ENCODE results near the gene ZFAND2B.

The ZFAND2B gene, protein sequence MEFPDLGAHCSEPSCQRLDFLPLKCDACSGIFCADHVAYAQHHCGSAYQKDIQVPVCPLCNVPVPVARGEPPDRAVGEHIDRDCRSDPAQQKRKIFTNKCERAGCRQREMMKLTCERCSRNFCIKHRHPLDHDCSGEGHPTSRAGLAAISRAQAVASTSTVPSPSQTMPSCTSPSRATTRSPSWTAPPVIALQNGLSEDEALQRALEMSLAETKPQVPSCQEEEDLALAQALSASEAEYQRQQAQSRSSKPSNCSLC

DNA sequence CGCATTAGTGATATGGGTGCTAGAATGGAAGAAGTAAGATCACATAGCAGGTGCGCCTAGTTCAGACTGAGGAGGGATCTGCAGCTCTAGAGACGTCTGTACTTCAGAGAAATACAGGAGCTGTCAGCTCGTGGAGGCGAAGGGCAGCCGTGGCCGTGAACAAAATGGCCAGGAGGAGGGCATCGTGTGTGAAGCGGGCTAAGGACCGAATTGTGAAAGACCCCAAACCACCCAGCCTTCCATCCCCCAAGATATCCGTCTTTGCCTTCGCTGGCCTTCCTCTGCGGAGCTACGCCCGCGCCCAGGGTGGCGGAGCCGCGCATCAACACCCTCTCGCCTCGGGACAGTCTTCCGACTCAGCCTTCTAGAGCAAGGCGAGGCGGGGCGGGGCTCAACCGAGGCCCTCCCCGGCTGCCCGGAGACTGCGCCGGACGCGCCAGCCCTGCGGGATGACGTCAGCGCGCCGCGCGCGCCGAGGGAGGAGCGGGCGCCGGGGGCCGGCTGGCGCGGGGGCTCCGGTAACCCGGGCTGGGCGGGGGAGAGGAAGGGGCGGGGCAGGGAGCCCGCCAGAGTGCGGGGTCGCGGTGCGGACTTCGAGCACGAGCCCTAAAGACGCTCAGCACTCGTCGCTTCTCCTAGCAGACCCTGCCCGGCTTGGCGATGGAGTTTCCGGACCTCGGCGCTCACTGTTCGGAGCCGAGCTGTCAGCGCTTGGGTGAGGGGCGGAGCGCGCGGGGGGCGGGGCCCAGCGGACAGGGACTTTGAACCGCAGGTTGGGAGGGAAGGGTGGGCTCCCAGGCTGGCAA lies at the start of gene ZFAND2B:
Gene ZFAND2B, plus strand, starts transcription at position 455 of the 806 bp plus-strand sequence. Its CDS starts 206 bp downstream, at position 661.
- peaks cover 32% of the 10 kb centered on the region for H3K36me3 Mint-ChIP-seq (ENCODE audit: low read depth)
- H3K4me3 Mint-ChIP-seq = peak within 1 kb of the TSS; percentile 93
- H3K27me3 Mint-ChIP-seq = no peaks in the 10 kb centered on the region
- peak within 1 kb of the TSS; percentile 91 for H3K27ac Mint-ChIP-seq
- H3K9me3 Mint-ChIP-seq = no peaks in the 10 kb centered on the region
- H3K4me1 Mint-ChIP-seq (ENCODE audit: low read depth) = peaks cover 50% of the 10 kb centered on the region

DNA sequence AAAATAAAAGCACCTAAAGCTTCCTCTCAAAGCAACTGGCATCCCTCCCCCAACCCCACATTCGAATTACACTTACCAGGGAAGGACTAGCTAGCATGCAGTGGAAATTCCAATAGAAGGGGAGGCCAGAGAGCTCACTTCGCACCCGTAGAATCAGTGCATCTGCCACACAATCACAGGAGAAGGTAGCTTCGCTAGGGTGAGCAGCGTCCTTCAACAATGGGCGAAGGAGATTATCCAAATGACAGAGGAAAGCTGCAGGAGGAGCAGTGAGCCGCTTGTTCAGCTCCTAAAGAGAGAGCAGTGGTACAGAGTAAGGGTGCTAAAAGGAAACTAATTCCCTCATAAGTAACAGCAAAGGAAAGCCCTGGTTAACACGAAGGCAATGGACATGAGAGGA lies 49.2 kb upstream of the ZFAND2B start:
- H3K4me3 Mint-ChIP-seq = no peak overlapping the region
- no peaks in the 10 kb centered on the region for H3K9me3 Mint-ChIP-seq

DNA sequence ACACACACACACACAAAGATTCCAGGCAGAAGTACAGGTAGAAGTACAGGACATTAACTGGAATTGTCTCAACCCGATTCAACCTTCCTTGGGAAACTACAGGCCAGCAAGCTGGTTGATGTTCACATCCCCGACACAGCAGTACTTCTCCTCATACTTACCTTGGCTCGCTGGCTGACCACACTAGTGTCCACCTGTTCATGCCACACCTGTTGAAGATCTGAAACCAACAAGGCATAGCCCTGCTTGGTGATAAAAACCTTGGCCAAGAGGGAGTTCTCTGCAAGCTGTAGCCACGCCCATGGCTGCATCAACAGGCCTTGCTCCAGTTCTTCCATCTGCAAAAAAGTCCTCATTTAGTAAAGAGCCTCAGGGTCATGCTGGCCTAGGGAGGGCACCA lies 48.6 kb upstream of the ZFAND2B start:
- no peak overlapping the region for H3K27ac Mint-ChIP-seq
- H3K9me3 Mint-ChIP-seq = no peaks in the 10 kb centered on the region
- H3K4me3 Mint-ChIP-seq = no peak overlapping the region
- H3K27me3 Mint-ChIP-seq = no peaks in the 10 kb centered on the region
- H3K36me3 Mint-ChIP-seq (ENCODE audit: low read depth) = peaks cover 19% of the 10 kb centered on the region
- H3K4me1 Mint-ChIP-seq (ENCODE audit: low read depth) = peaks cover 17% of the 10 kb centered on the region

More for the DNA sequence above, 49.2 kb upstream of the ZFAND2B start:
- Mint-ChIP-seq H3K4me1 (ENCODE audit: low read depth) (peaks cover 17% of the 10 kb centered on the region), H3K27ac (no peak overlapping the region), H3K36me3 (ENCODE audit: low read depth) (peaks cover 20% of the 10 kb centered on the region), H3K27me3 (no peaks in the 10 kb centered on the region)

DNA sequence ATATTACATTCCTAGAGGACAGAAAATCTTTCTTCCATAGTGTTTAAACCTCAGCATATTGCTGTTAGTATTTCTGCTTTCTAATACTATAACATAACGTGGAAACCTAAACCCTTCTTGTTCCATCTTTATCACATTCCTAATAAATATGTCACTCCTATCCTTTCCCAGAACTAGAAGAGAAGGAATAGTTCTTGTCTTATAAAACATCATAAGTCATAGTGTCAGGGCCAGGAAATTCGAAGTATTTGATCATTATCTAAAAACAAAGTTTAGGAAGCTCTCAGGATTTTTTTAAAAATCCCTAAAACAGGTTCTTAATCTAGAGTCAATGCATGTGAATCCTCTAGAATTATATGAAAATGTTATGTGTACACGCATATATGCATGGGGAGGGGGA lies 48.0 kb upstream of the ZFAND2B start:
- Mint-ChIP-seq H3K4me3 (no peak overlapping the region), H3K4me1 (ENCODE audit: low read depth) (peaks cover 17% of the 10 kb centered on the region)

DNA sequence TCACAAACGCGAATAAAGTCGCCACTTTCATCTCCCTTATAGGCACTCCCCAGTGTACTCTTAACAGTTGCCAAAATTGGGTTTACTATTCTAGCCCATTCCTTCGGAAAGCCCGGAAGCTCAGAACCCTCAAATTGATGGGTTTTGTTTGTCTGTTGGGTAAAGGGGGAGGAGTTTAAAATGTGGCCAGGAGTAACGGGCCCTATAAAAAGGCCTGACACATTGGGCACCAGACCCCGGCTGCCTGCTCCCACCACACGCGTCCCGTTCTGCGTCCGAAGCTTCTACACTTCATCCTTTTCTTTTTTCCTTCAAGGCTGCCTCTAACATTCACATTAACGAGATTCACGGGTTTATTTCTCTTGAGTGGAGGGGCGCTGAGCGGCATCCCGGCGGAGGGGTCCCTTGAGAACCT lies 46.8 kb upstream of the ZFAND2B start:
- Mint-ChIP-seq H3K4me1 (ENCODE audit: low read depth) (peaks cover 17% of the 10 kb centered on the region), H3K27me3 (no peaks in the 10 kb centered on the region), H3K36me3 (ENCODE audit: low read depth) (peaks cover 10% of the 10 kb centered on the region), H3K9me3 (no peaks in the 10 kb centered on the region), H3K27ac (peak overlapping the region; percentile 92), H3K4me3 (peak overlapping the region; percentile 86)

More for the DNA sequence above, 48.0 kb upstream of the ZFAND2B start:
- Mint-ChIP-seq H3K36me3 (ENCODE audit: low read depth) (peaks cover 14% of the 10 kb centered on the region), H3K27ac (no peak overlapping the region), H3K27me3 (no peaks in the 10 kb centered on the region), H3K9me3 (no peaks in the 10 kb centered on the region)

DNA sequence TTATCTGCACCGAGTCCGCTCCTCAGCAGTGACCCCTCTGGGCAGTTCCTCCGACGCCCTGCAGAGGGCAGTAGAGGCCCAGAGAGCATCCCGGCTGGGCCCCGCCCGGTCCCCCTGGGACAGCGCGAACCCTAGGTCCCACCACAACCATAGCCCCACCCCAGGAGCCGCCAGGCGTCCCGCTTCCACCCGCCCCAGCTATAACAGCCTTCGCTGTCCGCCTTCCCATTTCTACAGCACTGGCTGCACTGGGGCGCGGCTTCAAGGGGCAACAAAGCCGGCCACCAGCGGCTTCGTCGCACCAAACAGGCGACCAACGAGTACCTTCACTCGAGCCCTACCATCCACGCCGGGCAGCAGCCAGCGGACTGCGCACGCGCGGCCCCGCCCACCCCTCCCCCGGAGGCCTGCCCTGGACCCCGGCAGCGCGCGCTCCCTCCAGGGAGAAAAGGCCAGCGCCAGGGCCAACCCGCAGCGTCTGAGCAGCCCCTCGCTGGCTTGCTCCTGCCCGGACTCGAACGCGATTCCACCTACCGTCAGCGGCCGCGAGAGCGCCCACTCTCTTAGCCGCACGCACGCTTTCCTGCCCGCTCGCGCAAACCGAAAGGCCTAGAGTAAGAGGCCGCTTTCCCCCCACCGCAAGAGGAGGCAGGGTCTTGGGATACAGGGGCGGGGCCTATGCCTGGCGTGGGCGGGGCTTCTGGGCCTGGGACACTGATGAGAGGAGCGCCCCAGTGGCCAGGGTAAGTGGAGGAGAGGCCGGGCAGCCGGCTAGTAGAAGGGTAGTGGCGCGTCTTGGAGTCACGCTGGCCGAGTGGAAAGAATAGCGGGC lies 46.2 kb upstream of the ZFAND2B start, which contains the start of gene NHEJ1:
Gene NHEJ1, minus strand, starts transcription at position 630 of the 832 bp plus-strand sequence. CDS start 2,453 bp downstream, outside the sequence.
- Mint-ChIP-seq H3K27ac (peak within 1 kb of the TSS; percentile 92), H3K4me1 (ENCODE audit: low read depth) (peaks cover 17% of the 10 kb centered on the region), H3K9me3 (no peaks in the 10 kb centered on the region), H3K36me3 (ENCODE audit: low read depth) (peaks cover 10% of the 10 kb centered on the region), H3K4me3 (peak within 1 kb of the TSS; percentile 86), H3K27me3 (no peaks in the 10 kb centered on the region)

DNA sequence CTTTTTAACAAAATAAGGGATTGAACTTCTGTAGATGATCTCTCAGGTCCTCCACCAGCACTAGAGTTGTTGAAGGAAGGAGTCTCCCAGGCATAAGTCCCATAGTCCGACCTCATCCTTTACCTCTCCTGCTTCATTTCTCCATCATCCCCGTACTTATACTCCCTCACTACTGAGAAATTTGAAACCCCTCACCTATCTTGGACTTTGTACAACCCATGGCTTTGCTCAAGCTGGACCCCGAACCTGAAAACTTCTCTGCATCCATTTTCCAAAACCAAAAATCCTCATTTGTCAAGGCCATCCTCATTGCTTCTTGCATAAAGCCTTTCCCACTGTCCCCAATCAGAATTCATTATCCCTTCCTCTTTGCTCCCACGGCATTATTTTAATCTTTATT lies 45.5 kb upstream of the ZFAND2B start:
- peak overlapping the region; percentile 86 for H3K4me3 Mint-ChIP-seq
- peaks cover 10% of the 10 kb centered on the region for H3K36me3 Mint-ChIP-seq (ENCODE audit: low read depth)
- peaks cover 17% of the 10 kb centered on the region for H3K4me1 Mint-ChIP-seq (ENCODE audit: low read depth)
- no peaks in the 10 kb centered on the region for H3K9me3 Mint-ChIP-seq
- H3K27me3 Mint-ChIP-seq = no peaks in the 10 kb centered on the region
- peak overlapping the region; percentile 92 for H3K27ac Mint-ChIP-seq

DNA sequence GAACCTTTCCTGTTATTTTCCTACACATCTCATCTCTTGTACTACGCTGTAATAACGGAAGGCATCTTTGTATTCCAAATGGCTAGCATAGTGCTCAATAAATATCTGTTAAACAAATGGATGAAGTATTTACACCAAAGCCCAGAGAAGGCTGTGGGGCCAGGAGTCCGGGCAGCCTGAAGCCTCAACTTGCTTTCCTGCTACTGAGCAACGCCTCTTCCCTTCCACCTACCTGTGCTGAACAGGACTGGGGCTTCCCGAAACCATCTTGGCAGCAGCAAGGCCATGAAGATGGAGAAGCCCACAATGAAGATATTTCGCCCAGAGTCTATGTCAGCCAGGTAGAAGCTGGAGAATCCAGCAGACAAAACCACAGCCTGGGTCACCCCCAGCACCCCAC lies 43.4 kb upstream of the ZFAND2B start:
- Mint-ChIP-seq H3K9me3 (no peaks in the 10 kb centered on the region), H3K27ac (no peak overlapping the region), H3K4me1 (ENCODE audit: low read depth) (peaks cover 17% of the 10 kb centered on the region), H3K36me3 (ENCODE audit: low read depth) (no peaks in the 10 kb centered on the region), H3K4me3 (no peak overlapping the region), H3K27me3 (no peaks in the 10 kb centered on the region)

DNA sequence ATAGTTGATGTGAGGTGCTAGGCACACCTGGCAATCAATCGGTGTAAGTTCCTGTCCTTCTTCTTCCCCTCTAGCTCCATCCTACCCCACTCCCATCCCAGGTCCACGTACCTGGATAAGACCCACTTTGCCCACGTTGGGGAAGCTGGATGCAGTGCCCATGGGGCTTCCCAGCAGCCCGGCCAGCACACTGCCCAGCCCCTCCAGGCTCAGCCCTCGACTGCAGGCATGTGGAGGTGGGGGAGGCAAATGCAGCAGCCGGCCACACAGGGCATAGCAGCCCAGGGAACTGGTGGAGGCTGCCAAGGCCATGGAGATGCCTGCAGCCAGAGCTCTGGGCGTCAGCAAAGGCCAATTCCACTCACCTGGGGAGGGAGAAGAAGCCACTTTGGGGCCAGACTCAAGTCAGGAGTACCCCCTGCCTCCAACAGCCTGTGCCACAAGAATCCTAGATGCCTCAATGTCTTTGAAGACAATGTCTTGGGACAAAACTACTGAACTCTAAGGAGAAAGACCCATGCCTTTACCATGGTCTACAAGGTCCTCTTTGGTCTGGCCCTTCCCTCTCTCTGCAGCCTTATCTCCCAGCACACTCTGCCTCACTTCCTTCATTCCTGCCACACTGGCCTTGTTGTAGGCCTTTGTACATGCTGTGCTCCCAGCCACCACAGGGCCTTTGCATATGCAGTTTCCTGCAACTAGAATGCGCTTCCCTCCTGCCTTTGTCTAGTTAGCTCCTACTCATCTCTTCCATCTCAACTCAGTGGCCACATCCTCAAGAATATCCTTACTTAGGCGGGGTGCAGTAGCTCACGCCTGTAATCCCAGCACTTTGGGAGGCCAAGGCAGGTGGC lies 41.3 kb upstream of the ZFAND2B start:
- Mint-ChIP-seq H3K36me3 (ENCODE audit: low read depth) (no peaks in the 10 kb centered on the region), H3K9me3 (no peaks in the 10 kb centered on the region), H3K4me1 (ENCODE audit: low read depth) (peaks cover 10% of the 10 kb centered on the region), H3K4me3 (no peak overlapping the region), H3K27ac (no peak overlapping the region), H3K27me3 (no peaks in the 10 kb centered on the region)

DNA sequence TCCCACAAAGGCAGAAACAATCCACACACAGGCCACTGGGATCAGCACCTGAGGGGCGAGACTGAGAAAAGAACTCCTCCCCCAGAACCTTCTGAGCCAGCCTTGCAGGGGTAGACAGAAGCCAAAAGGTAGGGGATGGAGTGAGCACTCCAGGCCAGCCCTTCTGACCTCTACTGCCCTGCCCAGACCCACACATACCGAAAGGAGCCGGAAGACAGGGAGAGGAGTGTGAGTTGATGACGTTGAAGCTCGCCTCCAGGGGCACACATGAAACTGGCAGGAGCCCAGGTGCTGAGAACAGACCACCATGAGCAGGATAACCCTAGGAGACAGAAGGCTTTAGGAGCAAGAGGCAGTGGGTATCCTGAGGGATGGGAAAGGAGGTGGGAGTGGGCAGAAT lies 38.6 kb upstream of the ZFAND2B start:
- Mint-ChIP-seq H3K4me3 (no peak overlapping the region), H3K4me1 (ENCODE audit: low read depth) (peaks cover 7% of the 10 kb centered on the region), H3K27me3 (no peaks in the 10 kb centered on the region), H3K27ac (no peak overlapping the region), H3K9me3 (no peaks in the 10 kb centered on the region), H3K36me3 (ENCODE audit: low read depth) (peaks cover 14% of the 10 kb centered on the region)

DNA sequence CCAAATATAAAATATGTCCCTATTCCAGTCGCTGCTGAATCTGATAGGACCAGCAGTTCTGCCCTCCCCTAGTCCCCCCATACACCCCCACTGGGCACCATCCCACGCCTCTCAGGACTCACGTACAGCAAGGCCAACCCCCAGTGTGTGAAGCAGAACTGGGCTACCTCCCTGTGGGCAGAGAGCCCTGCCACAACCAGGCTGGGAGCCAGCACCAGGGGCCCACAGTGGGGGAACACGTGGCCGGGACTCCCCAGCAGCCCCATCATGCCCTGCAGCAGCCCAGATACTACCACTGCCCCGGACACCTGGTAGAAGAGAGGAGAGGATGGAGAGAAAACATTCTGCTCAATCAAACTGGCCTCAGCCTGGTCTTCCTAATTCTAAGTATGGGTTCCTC lies 38.1 kb upstream of the ZFAND2B start:
- peaks cover 7% of the 10 kb centered on the region for H3K4me1 Mint-ChIP-seq (ENCODE audit: low read depth)
- no peaks in the 10 kb centered on the region for H3K27me3 Mint-ChIP-seq
- no peaks in the 10 kb centered on the region for H3K9me3 Mint-ChIP-seq
- peaks cover 14% of the 10 kb centered on the region for H3K36me3 Mint-ChIP-seq (ENCODE audit: low read depth)
- no peak overlapping the region for H3K27ac Mint-ChIP-seq
- H3K4me3 Mint-ChIP-seq = no peak overlapping the region

DNA sequence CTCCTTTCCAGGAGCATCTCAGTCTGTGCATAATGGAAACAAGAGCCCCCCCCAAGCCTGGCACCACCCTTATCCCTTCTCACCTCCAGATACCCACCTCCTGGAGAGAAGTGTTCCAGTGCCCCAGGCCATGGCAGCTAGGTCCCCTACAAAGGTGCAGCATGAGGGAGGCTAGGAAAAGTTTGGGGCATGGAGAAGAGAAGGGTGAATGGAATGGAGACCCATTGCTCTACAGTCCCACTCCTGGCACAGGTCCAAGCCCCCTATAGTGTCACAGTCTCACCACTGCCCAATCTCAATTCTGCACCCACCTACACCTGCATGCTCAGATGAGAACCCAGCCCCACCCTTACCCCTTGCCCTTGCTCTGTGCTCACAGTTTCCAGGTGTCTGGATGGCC lies 37.6 kb upstream of the ZFAND2B start:
- Mint-ChIP-seq H3K9me3 (no peaks in the 10 kb centered on the region), H3K36me3 (ENCODE audit: low read depth) (peaks cover 16% of the 10 kb centered on the region), H3K4me3 (no peak overlapping the region), H3K27me3 (no peaks in the 10 kb centered on the region), H3K4me1 (ENCODE audit: low read depth) (peaks cover 8% of the 10 kb centered on the region), H3K27ac (no peak overlapping the region)

DNA sequence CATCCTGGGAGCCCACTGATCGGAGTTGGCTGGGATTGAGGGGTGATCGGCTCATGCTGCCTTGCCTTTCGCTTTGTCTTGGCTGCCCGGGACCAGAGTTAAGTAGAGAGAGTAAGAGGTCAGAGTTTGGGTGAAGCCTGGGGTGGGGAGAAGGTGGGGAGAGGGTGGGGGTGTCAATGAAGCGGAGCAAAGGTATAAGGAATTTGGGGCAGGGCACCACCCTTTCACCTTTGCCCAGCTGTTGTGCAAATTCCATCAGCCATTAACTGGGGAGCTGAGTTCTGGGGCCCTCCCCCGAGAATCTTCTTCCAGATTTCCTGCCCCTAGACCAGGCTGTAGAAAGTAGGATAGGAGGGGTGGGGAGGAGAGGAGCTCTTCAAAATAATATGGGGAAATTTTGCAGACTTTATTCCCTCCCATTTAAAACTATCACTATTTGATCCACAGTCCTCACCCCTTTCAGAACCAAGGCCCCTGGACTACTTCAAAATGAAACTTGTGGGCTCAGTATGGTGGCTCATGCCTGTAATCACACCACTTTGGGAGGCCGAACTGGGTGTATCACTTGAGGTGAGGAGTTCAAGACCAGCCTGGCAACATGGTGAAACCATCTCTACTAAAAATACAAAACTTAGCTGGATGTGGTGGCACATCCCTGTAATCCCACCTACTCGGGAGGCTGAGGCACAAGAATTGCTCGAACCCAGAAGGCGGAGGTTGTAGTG lies 36.5 kb upstream of the ZFAND2B start, which contains the start of gene SLC23A3:
Gene SLC23A3, minus strand, starts transcription at position 100 of the 725 bp plus-strand sequence. Its CDS starts 45 bp downstream, at position 55.
- H3K4me1 Mint-ChIP-seq (ENCODE audit: low read depth) = peaks cover 19% of the 10 kb centered on the region
- no peak within 1 kb of the TSS for H3K4me3 Mint-ChIP-seq
- H3K27ac Mint-ChIP-seq = no peak within 1 kb of the TSS
- H3K27me3 Mint-ChIP-seq = no peaks in the 10 kb centered on the region
- H3K9me3 Mint-ChIP-seq = no peaks in the 10 kb centered on the region
- H3K36me3 Mint-ChIP-seq (ENCODE audit: low read depth) = peaks cover 26% of the 10 kb centered on the region

Data from stimulated activated naive CD8-positive, alpha-beta T cell treated with anti-CD3 and anti-CD28 coated beads, Interleukin-15, Interleukin-2, amounts not matched to agents 100 ng/mL and 50 ng/mL, for 24 hours (primary cell).